Measurements from ENCODE around the gene DLX2. TPM values are rescaled to one million over a fixed set of nuclear protein-coding genes. Genes with fewer than 3 reads are reported as not detected.

The DLX2 gene
- total and polyA plus RNA-seq, 2 of the 13 experiments (the other 11 are each of a cell fraction or from before 2014, with no cell fraction given) = 0.07 to 0.15 TPM

DNA sequence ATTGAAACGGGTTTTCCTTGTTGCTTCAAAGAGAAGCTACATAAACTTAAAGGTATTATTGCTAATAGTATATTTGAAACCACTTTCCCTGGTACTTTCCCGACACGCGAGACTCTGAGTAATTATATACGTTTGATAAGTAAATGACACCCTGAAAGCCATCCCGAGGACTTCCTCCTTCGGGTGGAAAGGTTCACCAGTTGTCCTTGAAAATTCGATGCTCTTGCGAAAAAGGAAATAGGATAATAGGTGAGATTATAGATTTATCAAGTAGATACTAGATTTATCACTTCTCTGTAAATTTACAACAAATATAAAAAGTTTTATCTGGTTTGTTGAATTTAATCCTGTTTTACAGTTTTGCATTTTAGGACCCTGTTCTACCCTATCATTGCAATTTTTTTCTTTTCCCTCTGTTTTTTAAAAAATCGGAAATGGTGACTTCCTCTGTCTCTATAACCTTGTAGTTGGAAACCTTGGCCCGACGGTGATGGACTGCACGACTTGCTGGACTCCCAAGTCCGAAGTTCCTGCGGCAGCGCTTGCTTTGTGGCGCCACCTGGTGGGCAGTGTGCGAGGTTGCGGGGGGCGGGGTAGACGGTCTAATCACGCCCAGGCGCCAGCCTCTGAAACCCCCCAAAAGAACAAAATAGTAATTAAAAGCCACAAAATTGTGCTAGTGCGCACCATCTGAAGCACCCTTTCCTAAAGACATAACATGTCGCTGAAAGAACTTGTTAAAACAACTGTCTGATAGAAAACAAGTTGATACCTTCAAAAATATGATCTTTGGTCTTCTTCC is 972 bp upstream of the DLX2 start (continued):
- TF ChIP-seq, protein P1, sequence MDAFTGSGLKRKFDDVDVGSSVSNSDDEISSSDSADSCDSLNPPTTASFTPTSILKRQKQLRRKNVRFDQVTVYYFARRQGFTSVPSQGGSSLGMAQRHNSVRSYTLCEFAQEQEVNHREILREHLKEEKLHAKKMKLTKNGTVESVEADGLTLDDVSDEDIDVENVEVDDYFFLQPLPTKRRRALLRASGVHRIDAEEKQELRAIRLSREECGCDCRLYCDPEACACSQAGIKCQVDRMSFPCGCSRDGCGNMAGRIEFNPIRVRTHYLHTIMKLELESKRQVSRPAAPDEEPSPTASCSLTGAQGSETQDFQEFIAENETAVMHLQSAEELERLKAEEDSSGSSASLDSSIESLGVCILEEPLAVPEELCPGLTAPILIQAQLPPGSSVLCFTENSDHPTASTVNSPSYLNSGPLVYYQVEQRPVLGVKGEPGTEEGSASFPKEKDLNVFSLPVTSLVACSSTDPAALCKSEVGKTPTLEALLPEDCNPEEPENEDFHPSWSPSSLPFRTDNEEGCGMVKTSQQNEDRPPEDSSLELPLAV (CRISPR knock-in tag; conservative IDR thresholded peaks at IDR 0.05; ENCODE audit: low read depth) = no peak
- TF ChIP-seq, protein P2, sequence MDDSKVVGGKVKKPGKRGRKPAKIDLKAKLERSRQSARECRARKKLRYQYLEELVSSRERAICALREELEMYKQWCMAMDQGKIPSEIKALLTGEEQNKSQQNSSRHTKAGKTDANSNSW (CRISPR knock-in tag; IDR thresholded peaks at IDR 0.05; ENCODE audit: borderline replicate concordance) = no peak
- TF ChIP-seq ZEB1 (IDR thresholded peaks at IDR 0.05; ENCODE audit: insufficient replicate concordance, low read depth) (no peak), RBFOX2 (IDR thresholded peaks at IDR 0.05; ENCODE audit: low read depth, low read length) (no peak), EED (CRISPR knock-in tag; IDR thresholded peaks at IDR 0.05) (no peak), CBX2 (IDR thresholded peaks at IDR 0.05; ENCODE audit: low read depth, low read length) (peak; percentile 59; the same call in 1 of the 2 replicates), CBX2 (CRISPR knock-in tag; IDR thresholded peaks at IDR 0.05; ENCODE audit: low read depth) (peak; percentile 90), SKI (IDR thresholded peaks at IDR 0.05; ENCODE audit: partially characterized antibody) (peak; percentile 50), ZNF563 (CRISPR knock-in tag; IDR thresholded peaks at IDR 0.05) (no peak), MATR3 (CRISPR knock-in tag; IDR thresholded peaks at IDR 0.05) (no peak), ZMYM4 (CRISPR knock-in tag; IDR thresholded peaks at IDR 0.05) (peak; percentile 81), KDM2A (CRISPR knock-in tag; IDR thresholded peaks at IDR 0.05; ENCODE audit: borderline replicate concordance, low read depth) (peak; percentile 88), ZNF746 (CRISPR knock-in tag; IDR thresholded peaks at IDR 0.05) (no peak), SMC3 (IDR thresholded peaks at IDR 0.05; ENCODE audit: low read length) (peak; percentile 83; the same call in 1 of the 2 replicates), KAT7 (CRISPR knock-in tag; IDR thresholded peaks at IDR 0.05; ENCODE audit: borderline replicate concordance) (peak; percentile 70; the same call in 1 of the 2 replicates), POLR2AphosphoS5 (IDR thresholded peaks at IDR 0.05; ENCODE audit: low read depth, low read length) (no peak), ZNF788 (CRISPR knock-in tag; IDR thresholded peaks at IDR 0.05; ENCODE audit: borderline replicate concordance) (peak; percentile 51; the same call in 1 of the 2 replicates)
- TF ChIP-seq, protein P3, sequence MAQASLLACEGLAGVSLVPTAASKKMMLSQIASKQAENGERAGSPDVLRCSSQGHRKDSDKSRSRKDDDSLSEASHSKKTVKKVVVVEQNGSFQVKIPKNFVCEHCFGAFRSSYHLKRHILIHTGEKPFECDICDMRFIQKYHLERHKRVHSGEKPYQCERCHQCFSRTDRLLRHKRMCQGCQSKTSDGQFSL (CRISPR knock-in tag; IDR thresholded peaks at IDR 0.05) = 0 out of 2 replicates have a peak, but pooled peaks have one; percentile 37
- TF ChIP-seq, protein P4, sequence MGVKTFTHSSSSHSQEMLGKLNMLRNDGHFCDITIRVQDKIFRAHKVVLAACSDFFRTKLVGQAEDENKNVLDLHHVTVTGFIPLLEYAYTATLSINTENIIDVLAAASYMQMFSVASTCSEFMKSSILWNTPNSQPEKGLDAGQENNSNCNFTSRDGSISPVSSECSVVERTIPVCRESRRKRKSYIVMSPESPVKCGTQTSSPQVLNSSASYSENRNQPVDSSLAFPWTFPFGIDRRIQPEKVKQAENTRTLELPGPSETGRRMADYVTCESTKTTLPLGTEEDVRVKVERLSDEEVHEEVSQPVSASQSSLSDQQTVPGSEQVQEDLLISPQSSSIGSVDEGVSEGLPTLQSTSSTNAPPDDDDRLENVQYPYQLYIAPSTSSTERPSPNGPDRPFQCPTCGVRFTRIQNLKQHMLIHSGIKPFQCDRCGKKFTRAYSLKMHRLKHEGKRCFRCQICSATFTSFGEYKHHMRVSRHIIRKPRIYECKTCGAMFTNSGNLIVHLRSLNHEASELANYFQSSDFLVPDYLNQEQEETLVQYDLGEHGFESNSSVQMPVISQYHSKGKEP (CRISPR knock-in tag; IDR thresholded peaks at IDR 0.05) = no peak
- TF ChIP-seq, protein P5, sequence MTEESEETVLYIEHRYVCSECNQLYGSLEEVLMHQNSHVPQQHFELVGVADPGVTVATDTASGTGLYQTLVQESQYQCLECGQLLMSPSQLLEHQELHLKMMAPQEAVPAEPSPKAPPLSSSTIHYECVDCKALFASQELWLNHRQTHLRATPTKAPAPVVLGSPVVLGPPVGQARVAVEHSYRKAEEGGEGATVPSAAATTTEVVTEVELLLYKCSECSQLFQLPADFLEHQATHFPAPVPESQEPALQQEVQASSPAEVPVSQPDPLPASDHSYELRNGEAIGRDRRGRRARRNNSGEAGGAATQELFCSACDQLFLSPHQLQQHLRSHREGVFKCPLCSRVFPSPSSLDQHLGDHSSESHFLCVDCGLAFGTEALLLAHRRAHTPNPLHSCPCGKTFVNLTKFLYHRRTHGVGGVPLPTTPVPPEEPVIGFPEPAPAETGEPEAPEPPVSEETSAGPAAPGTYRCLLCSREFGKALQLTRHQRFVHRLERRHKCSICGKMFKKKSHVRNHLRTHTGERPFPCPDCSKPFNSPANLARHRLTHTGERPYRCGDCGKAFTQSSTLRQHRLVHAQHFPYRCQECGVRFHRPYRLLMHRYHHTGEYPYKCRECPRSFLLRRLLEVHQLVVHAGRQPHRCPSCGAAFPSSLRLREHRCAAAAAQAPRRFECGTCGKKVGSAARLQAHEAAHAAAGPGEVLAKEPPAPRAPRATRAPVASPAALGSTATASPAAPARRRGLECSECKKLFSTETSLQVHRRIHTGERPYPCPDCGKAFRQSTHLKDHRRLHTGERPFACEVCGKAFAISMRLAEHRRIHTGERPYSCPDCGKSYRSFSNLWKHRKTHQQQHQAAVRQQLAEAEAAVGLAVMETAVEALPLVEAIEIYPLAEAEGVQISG (CRISPR knock-in tag; IDR thresholded peaks at IDR 0.05) = 0 out of 2 replicates have a peak, but pooled peaks have one; percentile 24
- TF ChIP-seq, protein P6, sequence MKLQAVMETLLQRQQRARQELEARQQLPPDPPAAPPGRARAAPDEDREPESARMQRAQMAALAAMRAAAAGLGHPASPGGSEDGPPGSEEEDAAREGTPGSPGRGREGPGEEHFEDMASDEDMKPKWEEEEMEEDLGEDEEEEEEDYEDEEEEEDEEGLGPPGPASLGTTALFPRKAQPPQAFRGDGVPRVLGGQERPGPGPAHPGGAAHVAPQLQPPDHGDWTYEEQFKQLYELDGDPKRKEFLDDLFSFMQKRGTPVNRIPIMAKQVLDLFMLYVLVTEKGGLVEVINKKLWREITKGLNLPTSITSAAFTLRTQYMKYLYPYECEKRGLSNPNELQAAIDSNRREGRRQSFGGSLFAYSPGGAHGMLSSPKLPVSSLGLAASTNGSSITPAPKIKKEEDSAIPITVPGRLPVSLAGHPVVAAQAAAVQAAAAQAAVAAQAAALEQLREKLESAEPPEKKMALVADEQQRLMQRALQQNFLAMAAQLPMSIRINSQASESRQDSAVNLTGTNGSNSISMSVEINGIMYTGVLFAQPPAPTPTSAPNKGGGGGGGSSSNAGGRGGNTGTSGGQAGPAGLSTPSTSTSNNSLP (IDR thresholded peaks at IDR 0.05; ENCODE audit: low read depth, low read length) = peak; percentile 68; the same call in 1 of the 2 replicates
